ENCODE results near the gene ACBD4. TPM values are rescaled to one million over a fixed set of nuclear protein-coding genes. Genes with fewer than 3 reads are reported as not detected.

ACBD4 gene
- total and polyA plus RNA-seq, 2 of the 13 experiments (the other 11 are each of a cell fraction or from before 2014, with no cell fraction given) = 16.1 to 26.9 TPM

GRCh38 chr17:45096141-45096540 is 39.3 kb upstream of the ACBD4 start:
- H3K9ac ChIP-seq (ENCODE audit: insufficient read depth, low read depth, low read length) = no peak overlapping the region
- ChIA-PET POLR2A (no interaction called here), CTCF (ENCODE audit: low intra/inter-chr PET ratio, low total read pairs) (interaction anchor here (2.5 to 2.8 kb wide), 2 partner anchors 36 to 39 kb away, joined by 9 to 26 read pairs; partner anchors contain the start of genes ACBD4 and PLCD3)
- H2AFZ ChIP-seq (ENCODE audit: low read length) = no peak overlapping the region
- WGBS (ENCODE audit: low lambda C conversion rate) = 94% methylated on average over 3 of the region's 3 CpGs
- H3K36me3 ChIP-seq (replicated peaks in 1 of 2; ENCODE audit: control insufficient read depth in 1 of 2, insufficient read depth in 2 of 2, low read length in 2 of 2) = peaks cover 55 to 80% of the 10 kb centered on the region in 2 experiments
- TF ChIP-seq RAD21 (CRISPR knock-in tag; IDR thresholded peaks at IDR 0.05) (peak; percentile 25; the same call in 1 of the 2 replicates), STAG1 (CRISPR knock-in tag; IDR thresholded peaks at IDR 0.05) (peak; percentile 57), HMGXB4 (CRISPR knock-in tag; IDR thresholded peaks at IDR 0.05; ENCODE audit: borderline replicate concordance in 1 of 2, low read depth in 1 of 2) (0 out of 4 replicates have a peak, but pooled peaks of 1 of the 2 experiments have one; percentile 34), PRMT3 (CRISPR knock-in tag; IDR thresholded peaks at IDR 0.05; ENCODE audit: borderline replicate concordance, low read depth) (no peak), FOXK1 (CRISPR knock-in tag; IDR thresholded peaks at IDR 0.05; ENCODE audit: borderline replicate concordance, low read depth) (no peak), CTCF (CRISPR knock-in tag; IDR thresholded peaks at IDR 0.05) (peak; percentile 64), ZNF567 (CRISPR knock-in tag; IDR thresholded peaks at IDR 0.05; ENCODE audit: borderline replicate concordance) (no peak), ZNF83 (CRISPR knock-in tag; IDR thresholded peaks at IDR 0.05; ENCODE audit: borderline replicate concordance) (no peak), ETV6 (CRISPR knock-in tag; conservative IDR thresholded peaks at IDR 0.05) (no peak), SMC3 (IDR thresholded peaks at IDR 0.05; ENCODE audit: low read length) (peak; percentile 59)
- H3K4me2 ChIP-seq (ENCODE audit: low read depth, low read length) = no peak overlapping the region
- H3K9me3 ChIP-seq (ENCODE audit: low read length) = no peaks in the 10 kb centered on the region
- ATAC-seq = no peak
- no peaks in the 10 kb centered on the region for H3K27me3 ChIP-seq (ENCODE audit: control insufficient read depth in 1 of 2, insufficient read depth in 2 of 2, low read length in 2 of 2)
- H4K20me1 ChIP-seq (ENCODE audit: insufficient read depth, low read length) = 0 out of 2 replicates have a peak, but pooled peaks cover 3% of the 10 kb centered on the region
- peak; percentile 41 for DNase-seq (ENCODE audit: low spot score)
- H3K27ac ChIP-seq (ENCODE audit: extremely low read length, insufficient read depth, low read length) = no peak overlapping the region
- no TSS peak for BruUV-seq (replicated peaks)
- intact Hi-C loops (cut with micrococcal nuclease; ENCODE audit: unreplicated experiment) = loop anchor here (10.0 kb wide), 1 partner anchor 191 kb away; a partner anchor contains a TSS
- FAIRE-seq = peak; percentile 76
- H3K4me1 ChIP-seq (ENCODE audit: insufficient read depth, low read length) = peaks cover 26% of the 10 kb centered on the region
- no peak overlapping the region for H3K4me3 ChIP-seq (replicated peaks in 1 of 3; ENCODE audit: insufficient read depth in 1 of 3, low read depth in 2 of 3, low read length in 3 of 3)
- H3K79me2 ChIP-seq (ENCODE audit: insufficient read depth, low read length) = no peaks in the 10 kb centered on the region
- in situ Hi-C loops (cut with HindIII; ENCODE audit: extremely low pct_ligation_motif_present, low pct_unique_long_range_greater_than_20kb) = loop anchor here (5.0 kb wide), 1 partner anchor 36 kb away; the partner anchor contains the start of gene PLCD3
